GM12892 (cell line): ENCODE data around the gene MAP2K1.

Source experiments
- POLR2A ChIP-seq: IDR thresholded peaks from 2 replicates; pipeline ENCODE4 v1.6.1; 2011; ENCODE audit warnings: low read depth, low read length, control low read depth
- POLR2AphosphoS5 ChIP-seq: IDR thresholded peaks from 2 replicates; pipeline ENCODE4 v1.6.1; 2011; ENCODE audit warnings: low read depth, low read length, control low read depth

- TF ChIP-seq POLR2AphosphoS5 (no peak), POLR2A (no peak)
Measured at GRCh38 chr15:66482539-66482938, 95.8 kb downstream of the MAP2K1 start.
